ENCODE measurements around the gene ALK. TPM values are rescaled to one million over a fixed set of nuclear protein-coding genes. Genes with fewer than 3 reads are reported as not detected.

The ALK gene
- total RNA-seq, 2 experiments from 2014 or later = not detected

GRCh38 chr2:29482348-29482747 lies 439.0 kb downstream of the ALK start:
- no peaks in the 10 kb centered on the region for H3K4me1 Mint-ChIP-seq (ENCODE audit: low read depth)
- no peaks in the 10 kb centered on the region for H3K36me3 Mint-ChIP-seq (ENCODE audit: low read depth)
- ChIA-PET CTCF (no interaction called here), POLR2A (no interaction called here)
- H3K9me3 Mint-ChIP-seq = no peaks in the 10 kb centered on the region
- H3K4me3 Mint-ChIP-seq = no peak overlapping the region
- DNase-seq (no peak), ATAC-seq (no peak)
- intact Hi-C loops (cut with micrococcal nuclease) = no loop called here
- H3K27me3 Mint-ChIP-seq = peaks cover 3% of the 10 kb centered on the region
- no peak for TF ChIP-seq CTCF (IDR thresholded peaks at IDR 0.05)
- no peak overlapping the region for H3K27ac Mint-ChIP-seq

GRCh38 chr2:29481313-29481712 lies 440.1 kb downstream of the ALK start:
- ATAC-seq (no peak), DNase-seq (no peak)
- H3K4me3 Mint-ChIP-seq = no peak overlapping the region
- no peaks in the 10 kb centered on the region for H3K4me1 Mint-ChIP-seq (ENCODE audit: low read depth)
- H3K9me3 Mint-ChIP-seq = no peaks in the 10 kb centered on the region
- intact Hi-C loops (cut with micrococcal nuclease) = no loop called here
- no peak for TF ChIP-seq CTCF (IDR thresholded peaks at IDR 0.05)
- no peak overlapping the region for H3K27ac Mint-ChIP-seq
- ChIA-PET CTCF (no interaction called here), POLR2A (no interaction called here)
- no peaks in the 10 kb centered on the region for H3K36me3 Mint-ChIP-seq (ENCODE audit: low read depth)
- peaks cover 2% of the 10 kb centered on the region for H3K27me3 Mint-ChIP-seq

- Mint-ChIP-seq H3K27me3 (peaks cover 1% of the 10 kb centered on the region), H3K9me3 (no peaks in the 10 kb centered on the region), H3K4me3 (no peak overlapping the region), H3K36me3 (ENCODE audit: low read depth) (no peaks in the 10 kb centered on the region), H3K4me1 (ENCODE audit: low read depth) (no peaks in the 10 kb centered on the region), H3K27ac (no peak overlapping the region)
- intact Hi-C loops (cut with micrococcal nuclease) = no loop called here
- no peak for ATAC-seq
- CTCF ChIA-PET = no interaction called here
- no peak for TF ChIP-seq CTCF (IDR thresholded peaks at IDR 0.05)
- POLR2A ChIA-PET = no interaction called here
- DNase-seq = no peak
Observed at GRCh38 chr2:29480426-29480825, 441.0 kb downstream of the ALK start.

GRCh38 chr2:29479401-29479800 lies 442.0 kb downstream of the ALK start:
- ATAC-seq (no peak), DNase-seq (no peak)
- intact Hi-C loops (cut with micrococcal nuclease) = no loop called here
- no peaks in the 10 kb centered on the region for H3K9me3 Mint-ChIP-seq
- H3K4me1 Mint-ChIP-seq (ENCODE audit: low read depth) = no peaks in the 10 kb centered on the region
- H3K4me3 Mint-ChIP-seq = no peak overlapping the region
- H3K27me3 Mint-ChIP-seq = peaks cover 1% of the 10 kb centered on the region
- ChIA-PET POLR2A (no interaction called here), CTCF (no interaction called here)
- H3K27ac Mint-ChIP-seq = no peak overlapping the region
- TF ChIP-seq CTCF (IDR thresholded peaks at IDR 0.05) = no peak
- H3K36me3 Mint-ChIP-seq (ENCODE audit: low read depth) = no peaks in the 10 kb centered on the region

GRCh38 chr2:29478641-29479040 lies 442.7 kb downstream of the ALK start:
- CTCF ChIA-PET = no interaction called here
- POLR2A ChIA-PET = no interaction called here
- TF ChIP-seq CTCF (IDR thresholded peaks at IDR 0.05) = no peak
- ATAC-seq (no peak), DNase-seq (no peak)
- Mint-ChIP-seq H3K27me3 (peaks cover 1% of the 10 kb centered on the region), H3K36me3 (ENCODE audit: low read depth) (no peaks in the 10 kb centered on the region), H3K4me3 (no peak overlapping the region), H3K27ac (no peak overlapping the region), H3K4me1 (ENCODE audit: low read depth) (no peaks in the 10 kb centered on the region), H3K9me3 (no peaks in the 10 kb centered on the region)
- intact Hi-C loops (cut with micrococcal nuclease) = no loop called here
